ENCODE results near the gene PTPRT.
"Not testable (repeated sequence)": the region's sequence is repeated elsewhere in the genome, so short reads cannot be mapped to it uniquely, and the experiment has no call there.

The PTPRT gene

DNA sequence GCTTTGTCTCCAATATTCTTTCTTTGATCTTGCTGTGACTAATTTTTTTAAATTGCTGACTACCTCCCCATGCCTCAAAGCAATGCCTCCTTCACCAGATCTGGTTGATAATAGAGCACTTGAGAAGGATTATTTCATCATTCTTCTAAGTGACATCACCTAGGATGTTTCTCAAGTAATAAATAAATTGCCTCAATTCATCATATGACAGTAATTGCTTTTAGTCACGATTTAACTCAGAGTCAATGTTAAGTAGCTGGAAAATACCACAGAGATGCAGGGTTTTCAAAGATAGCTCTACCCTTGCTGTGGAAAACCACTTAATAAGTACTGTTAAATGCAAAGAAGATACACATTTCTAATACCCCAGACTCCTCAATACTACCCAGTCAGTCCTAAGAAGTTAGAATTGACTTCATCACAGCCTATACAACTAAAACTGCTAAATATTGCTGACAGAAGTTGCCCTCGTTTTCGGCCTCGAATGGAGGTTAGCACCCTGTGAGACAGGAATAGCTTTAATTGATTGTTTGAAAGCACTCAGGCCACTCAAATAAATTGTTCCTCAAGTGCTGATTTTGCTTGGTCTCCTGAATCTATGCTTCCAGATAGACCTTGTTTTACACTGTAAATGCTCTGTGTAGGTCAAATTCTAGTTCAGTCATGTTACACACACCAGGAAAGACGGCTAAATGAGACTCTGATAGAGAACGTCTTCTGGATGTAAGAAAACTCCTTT is 931.0 kb downstream of the PTPRT start:
- DNase-seq: no peak

DNA sequence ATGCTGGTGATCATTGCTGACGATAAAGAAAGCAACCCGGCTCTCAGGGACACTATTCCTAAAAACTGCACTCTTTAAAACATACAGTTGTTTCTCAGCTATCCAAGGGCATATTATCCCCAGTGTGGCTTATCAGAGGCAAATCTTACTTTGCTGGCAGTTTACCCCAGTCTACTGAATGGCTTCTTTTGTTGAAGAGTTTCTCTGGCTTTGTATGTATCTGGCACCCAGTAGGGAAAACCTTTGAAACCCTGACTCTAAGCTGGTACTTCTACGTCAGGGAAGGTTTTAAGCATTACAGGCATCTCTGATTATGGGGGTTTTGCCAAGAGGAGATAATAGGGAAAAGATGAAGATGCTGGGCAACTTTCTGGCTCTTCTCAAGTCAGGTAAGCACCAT is 933.9 kb downstream of the PTPRT start:
- DNase-seq: no peak

DNA sequence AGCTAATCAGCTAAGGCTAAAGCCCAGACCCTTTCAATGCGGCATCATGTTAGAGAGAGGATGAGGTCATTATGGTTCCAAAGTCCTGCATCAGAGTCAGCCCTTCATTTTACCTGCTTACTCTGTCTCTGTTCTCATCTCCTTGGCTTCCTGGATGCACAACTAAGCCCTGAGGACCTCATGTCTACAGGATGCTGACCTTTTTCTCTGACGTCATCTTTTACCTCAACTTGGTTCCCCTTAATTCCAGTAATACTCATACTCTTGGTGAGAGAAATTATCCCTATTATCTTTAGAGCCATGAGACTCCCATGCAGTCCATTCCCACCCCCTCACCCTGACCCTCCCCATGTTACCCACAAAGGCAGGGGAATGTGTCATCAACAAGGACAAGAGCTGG is 935.0 kb downstream of the PTPRT start:
- DNase-seq: no peak

DNA sequence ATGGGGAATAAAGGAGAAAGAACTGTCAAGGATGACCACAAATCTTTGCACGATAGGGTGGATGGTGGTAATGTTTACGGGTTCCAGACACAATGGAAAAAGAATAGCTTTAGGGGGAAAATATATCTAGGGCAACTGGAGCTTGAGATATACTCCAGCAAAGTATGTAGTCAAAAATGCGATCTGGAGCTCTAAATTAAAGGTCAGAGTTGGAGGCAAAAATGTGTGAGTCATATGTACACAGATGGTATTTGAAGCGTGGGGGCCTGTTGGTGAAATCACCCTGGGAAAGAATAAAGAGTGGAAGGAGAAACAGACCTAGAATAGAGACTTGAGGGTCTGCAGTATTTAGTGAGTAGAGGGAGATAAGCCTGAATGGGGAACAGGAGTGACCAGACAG is 937.6 kb downstream of the PTPRT start:
- no peak for DNase-seq

DNA sequence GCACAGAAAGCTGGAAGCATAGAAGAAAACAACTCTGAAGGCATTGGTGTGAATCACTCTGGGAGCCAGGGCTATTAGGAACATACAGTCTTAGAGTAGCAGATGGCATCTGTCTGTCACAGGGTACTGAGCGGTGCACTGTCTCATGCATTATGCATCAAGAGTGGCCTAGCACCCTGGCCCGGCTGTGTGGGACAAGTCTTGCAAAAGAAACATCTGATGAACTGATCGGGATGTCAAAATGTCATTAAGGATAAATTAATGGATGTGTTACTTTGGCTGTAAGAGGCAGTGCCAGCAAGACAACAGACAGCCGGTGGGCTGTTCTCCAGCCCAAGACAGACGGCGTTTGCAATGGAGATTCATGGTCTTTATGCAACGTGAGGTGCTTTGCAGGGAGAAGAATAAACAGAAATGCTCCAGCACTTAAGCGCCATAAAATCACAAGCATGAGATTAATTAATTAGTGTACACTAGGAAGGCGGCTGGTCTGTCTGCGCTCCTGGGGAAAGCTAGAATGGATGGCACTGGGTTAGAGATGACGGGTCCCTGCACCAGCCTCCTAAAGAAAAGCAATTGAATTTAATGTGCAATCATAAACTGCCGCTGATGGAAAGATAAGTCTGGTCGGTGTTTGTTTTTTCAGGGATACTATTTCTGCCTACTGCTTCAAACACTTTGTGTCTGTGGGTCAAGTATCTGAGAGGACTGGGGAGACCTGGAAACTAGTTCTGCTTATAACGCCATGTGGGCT is 970.9 kb downstream of the PTPRT start:
- no peak for DNase-seq

DNA sequence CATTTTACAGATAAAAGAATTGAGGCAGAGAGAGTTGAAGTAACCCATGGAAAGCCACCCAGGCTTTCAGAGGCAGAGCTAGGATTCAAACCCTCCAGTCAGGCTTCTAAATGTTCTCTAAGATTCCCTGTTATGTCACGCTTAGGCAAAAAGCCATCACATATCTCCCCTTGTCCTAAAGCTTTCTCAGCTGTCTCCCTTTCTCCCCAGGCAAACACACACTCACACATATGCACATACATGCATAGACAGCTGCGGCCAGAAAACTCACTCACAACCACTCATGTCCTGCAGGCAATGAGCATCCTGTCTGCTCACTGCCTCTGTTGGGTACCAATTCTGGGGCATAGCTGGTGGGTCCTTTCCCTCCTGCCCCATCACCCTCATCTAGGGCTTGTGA is 975.6 kb downstream of the PTPRT start:
- no peak for DNase-seq

DNA sequence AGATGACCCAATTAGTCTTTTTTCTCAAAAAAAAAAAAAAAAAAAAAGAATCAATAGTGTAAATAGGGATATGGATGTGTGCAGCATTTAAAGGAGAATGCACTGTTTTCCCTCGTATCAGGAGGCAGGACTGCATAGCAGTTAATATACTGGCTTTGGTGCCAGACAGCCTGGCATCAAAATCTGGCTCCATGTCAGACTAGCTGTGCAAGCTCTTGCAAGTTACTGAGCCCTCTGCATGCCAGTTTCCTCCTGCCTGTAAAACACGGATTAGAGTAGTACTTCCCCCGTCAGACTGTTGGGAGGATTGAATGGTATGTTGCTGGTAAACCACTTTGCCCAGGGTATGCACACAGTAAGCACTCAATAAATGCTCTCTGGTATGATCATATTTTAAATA is 977.3 kb downstream of the PTPRT start:
- DNase-seq: no peak

DNA sequence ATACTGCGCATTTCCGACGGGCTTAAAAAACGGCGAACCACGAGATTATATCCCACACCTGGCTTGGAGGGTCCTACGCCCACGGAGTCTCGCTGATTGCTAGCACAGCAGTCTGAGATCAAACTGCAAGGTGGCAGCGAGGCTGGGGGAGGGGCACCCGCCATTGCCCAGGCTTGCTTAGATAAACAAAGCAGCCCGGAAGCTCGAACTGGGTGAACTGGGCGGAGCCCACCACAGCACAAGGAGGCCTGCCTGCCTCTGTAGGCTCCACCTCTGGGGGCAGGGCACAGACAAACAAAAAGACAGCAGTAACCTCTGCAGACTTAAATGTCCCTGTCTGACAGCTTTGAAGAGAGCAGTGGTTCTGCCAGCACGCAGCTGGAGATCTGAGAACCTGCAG is 983.1 kb downstream of the PTPRT start:
- DNase-seq: not testable (repeated sequence)

DNA sequence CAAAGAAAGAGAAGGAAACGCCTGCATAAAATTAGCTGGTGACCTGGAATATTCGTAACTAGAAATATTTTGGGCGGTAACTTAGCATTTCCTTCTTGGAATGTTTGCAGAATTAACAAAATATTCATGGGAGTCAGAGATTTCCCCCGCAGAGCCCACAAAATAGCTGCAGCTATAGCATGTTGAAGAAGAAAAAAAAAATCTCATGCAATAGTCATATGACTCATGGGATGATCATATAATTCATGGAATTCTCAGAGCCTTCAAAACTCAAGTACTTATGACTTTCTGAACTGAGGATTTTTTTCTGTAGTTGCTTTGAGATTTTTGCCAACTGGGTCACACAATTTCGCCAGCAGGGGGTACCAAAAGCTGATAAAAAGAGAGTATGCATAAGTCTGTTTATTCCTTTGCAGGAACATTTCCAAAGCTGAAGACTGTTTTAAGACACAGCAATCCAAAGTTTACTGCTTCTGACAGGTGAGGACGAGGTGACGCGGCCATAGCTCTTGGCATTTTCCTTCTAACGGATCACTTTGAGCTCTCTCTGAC is 985.5 kb downstream of the PTPRT start:
- DNase-seq: no peak

DNA sequence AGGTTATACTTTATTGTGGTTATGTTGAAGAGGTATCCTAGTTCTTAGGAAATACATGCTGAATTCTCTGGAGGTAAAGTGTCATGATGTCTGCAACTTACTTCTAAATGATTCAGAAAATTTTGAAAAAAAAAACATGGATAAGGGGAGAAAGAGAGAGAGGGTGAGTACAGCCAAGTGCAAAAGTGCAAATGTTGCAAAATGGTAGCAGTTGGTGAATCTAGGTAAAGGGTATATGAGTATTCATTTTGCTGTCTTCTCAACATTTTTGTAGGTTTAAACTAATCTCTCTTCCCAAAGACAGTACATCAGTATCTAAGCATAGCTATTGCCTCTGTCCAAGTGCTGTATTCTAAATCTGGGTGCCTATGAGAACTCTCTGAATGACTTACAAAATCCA is 992.1 kb downstream of the PTPRT start:
- DNase-seq: no peak

DNA sequence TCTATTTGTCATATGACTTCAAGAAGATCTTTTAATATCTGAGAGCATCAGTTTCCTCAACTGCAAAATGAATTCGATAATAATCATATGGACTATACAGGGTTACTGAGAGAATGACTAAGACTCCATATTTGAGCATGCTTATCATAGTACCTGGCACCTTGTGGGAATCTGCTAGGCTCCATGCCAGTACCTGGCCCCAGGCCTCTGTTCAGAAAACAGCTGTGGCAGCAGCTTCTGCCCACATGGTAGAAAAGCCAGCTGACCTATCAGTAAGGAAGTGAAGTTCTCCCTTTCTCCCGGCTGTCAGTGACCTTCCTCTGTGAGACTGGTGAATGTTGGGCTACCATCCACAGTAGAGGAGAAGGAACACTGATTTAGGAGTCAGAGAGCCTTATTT is 996.6 kb downstream of the PTPRT start:
- no peak for DNase-seq

DNA sequence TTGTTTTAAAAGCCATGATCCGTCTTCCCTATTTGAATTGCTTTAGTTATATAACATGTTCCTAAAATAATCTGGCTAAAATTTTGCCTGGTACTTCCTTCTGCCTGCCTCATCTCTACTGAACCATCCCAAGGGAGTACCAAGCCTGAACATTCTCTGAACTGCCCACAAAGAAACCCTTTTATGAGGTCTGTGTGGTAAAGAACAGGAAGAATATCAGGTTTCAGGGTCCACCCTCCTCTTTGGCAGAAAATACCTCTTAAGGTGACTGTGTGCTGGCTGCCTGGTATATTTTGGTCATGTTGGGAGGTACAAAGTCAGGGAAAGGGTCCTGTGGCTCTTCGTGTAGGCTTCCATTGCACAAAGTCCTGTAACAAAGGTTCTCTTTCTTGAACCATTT is 997.4 kb downstream of the PTPRT start:
- no peak for DNase-seq

DNA sequence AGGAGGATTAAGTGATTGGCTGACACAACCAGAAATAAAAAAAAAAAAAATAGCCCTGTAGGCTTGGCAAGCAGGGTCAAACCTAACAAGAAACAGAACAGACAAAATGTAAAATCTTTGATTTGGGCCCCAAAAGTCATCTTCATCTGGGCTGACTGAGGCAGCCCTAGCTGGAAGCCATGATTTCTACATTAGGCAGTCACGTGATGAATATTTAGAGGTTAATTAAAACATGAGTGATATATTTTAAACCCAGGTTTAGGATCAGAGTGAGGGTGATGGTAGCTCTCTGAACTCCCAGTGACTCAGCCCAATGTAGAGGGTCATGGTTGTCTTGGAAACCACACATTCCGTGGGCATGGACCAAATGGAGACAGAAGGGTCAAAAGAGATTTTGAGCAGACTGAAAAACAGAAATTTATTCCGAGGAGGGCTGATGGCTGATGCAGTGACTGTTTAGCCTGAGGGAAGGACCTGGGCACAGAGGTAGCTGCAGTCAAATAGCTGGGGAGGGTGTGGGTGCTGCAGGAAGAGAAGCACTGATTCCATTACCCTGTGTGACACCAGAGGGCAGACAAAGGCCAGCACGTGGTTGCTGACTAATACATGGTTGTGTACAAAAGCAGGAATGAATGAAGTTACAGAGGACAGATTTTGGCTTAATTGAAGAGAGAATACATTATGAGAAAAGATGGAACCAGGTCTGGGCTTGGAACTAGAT is 998.4 kb downstream of the PTPRT start:
- DNase-seq: no peak

DNA sequence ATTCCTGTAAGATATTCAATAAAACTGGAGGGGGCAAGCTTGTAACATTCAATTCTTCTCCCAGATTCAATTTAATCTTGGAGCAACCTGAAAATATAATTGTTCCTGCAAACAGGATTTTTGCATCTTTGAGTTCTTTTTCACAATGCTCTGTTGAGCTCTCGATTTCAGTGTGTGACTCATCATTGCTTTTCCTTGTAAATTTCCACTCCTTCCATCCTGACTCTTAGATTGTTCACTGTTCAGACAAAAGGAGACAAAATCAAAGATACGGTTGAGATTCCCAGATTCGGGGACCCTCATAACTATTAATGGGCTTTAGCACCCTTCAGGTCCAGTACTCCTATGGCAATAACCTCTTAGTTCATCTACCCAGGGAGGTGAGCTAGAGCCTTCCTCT is 999.6 kb downstream of the PTPRT start:
- DNase-seq: no peak

DNA sequence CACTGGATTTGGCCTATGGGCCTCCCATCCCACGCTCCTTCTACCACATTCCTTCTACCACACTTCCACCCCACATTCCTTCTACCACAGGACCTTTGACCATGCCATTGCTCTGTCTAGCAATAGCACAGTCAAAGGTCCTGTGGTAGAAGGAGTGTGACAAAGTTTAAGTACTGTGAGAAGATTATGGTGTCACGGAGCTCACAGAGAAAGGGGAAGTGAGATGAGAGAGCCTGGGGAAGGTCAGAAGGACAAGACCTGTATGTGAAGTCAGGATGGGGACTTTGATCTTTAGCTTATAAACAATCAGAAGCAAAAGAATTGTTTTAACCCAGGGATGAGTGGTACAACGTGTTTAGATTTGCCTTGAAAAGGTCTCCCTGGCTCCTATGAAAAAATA is 1003.4 kb downstream of the PTPRT start:
- DNase-seq: no peak

DNA sequence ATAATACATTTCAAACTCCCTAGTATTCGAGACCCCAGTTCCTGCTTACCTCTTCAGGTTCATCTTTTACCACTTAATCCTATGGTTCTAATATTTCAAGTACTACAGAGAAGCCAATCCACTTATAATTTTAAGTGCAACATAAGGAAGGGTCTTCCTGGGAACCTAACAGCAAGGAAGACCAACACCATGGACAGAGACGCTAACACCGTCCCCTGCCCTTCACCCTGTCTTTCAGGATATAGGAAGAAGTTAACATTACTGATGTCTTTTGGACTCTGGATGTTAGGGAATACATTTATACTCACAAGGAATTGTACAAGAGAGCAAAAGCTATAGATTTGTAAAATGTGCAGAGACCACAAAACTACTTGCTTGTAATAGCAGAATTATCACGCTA is 1006.6 kb downstream of the PTPRT start:
- no peak for DNase-seq

DNA sequence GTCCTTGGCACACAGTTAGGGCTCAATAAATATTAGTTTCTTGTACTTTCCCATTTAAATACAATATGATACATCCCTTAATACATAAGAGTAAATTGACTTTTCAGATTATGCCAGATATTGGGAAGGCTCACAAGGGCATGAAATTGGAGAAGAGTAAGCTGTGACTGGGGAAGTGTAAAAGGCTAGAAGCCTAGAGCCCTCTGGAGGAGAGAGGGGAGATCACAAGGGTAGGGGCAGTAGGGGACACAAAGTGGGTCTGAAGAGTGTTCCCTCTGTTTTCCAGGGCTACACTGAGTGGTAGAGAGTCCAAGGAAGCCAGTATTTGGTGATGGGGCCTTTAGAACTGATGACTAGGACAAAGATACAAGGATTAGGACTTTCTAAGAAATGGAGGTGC is 1008.6 kb downstream of the PTPRT start:
- DNase-seq: no peak

DNA sequence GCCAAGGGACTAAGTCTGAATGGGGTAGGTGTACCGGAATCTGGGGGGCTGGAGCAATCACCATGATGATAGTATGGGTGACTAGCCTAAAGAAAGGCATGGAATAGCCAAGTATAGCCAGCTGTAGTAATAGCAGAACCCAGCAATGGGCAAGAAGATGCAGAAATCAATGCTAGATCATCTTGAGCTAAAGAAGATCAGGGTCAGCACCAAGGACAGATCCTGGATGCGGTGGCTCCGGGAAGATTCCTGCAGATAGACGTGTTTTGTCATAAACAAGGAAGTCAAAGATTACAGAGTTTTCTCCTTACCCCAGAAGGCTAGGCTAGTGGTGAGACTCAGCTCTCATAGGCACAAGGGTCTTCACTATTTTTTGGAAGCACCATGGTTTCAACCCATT is 1009.9 kb downstream of the PTPRT start:
- DNase-seq: no peak

DNA sequence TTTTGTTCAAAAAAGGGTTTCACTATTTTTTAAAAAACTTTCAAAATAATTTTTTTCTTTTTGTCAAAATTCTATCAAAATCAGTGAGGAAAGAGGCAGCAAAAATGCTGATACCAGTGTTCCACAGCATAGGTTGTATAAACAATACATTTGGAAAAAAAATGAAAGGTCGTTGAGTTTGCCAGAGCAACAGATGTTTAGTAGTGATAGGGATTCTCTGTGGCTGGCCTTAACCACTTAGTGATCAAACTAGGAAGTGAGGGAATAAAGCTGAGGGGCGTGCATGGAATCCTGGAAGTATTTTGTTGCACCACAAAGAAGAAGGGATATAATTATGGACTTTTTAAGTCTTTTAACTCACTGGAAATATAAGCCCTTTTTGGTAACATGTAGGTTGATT is 1016.3 kb downstream of the PTPRT start:
- no peak for DNase-seq

DNA sequence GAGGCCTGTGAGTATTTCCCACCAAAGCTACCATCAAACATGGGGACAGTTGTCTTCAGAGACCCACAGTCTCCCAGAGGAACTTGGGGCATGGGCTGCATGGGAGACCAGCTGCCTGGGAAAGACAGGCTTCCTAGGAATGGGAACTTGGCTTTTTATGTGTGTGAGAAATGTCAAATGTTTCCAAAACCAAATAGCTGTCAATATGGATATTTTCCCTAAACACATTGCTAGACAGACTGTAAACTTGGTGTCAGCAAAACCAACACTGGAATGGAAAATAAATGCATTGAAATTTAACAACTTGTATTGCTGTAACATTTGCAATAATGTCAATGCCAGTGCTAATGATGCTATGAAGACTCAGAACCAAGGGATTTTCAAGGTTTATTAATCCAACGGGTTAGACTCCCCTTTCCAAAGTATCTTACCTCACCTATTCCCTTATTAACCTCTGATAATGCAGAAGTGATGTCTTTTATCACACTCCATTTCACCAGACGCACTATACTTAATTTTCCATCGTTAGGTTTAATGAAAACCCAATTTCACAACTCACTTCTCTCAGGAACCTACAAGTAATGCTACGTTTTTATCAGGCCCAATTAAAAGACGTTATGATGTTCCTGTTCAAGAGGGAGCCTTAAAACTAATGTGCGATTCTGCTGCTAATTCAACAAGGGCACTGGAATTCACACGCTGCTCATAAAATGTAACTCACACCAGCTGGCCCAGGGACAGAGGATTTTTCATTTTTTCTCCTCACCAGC is 1025.4 kb downstream of the PTPRT start:
- no peak for DNase-seq

DNA sequence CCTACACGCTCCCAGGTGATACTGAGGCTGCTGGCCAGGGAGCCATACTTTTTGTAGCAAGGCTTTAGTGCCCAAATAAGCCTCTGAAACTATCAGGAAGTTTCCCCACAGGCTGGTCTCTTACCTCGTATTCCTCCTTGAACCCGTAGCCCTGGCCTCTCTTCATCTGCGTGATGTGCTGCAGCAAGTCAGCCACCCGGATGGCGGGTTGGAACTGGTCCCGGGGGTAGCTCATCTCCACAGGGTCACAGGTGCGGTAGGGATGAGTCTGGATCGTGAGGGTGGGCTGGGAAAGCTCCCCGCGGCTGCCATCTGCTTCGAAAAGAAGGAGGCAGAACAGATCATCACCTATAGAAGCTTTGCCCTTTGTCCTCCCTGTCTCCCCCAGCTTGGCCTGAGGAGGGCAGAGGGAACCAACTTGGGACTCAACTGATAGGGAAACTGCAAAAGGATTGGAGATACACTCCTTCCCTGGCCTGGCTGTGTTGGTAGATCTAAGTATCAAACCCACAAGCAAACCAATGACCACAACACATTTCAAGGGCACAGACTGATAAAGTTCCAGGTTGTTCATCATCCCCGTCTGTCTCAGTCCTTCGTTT is 1028.4 kb downstream of the PTPRT start:
- DNase-seq: no peak

DNA sequence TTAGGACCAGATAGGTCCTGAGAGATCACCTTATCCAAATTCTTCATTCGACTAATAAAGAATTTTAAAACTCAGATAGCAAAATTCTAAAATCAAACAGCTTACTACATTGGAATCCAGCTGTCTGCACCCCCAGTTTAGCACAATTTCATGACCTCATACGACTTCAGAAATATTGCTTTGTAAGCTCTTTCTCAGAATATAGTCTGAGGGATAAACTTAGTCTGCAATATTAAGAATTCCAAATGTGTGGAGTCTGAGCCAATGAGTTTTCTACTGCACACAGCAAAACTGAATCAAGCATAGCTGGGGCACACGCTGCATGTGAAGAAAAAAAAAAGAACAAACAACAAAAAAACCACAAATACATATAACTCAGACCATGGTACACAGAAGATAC is 1029.9 kb downstream of the PTPRT start:
- DNase-seq: no peak

DNA sequence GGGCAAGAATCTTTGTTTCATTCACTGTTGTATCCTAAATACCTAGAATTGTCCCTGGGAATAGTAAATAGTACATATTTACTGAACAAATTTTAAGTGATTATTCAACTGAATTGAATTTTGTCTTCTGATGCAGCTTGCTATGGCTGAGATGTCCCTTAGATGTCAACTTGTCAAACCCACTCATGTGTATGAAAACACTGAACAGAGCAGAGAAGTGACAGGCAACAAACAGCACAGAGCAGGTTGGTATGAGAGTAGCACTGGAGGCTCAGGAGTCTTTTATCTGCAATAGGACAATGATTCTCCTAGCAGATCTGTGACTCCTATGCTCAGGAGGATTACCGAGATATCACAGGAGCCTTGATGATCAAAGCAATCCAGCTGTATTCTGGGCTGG is 1031.4 kb downstream of the PTPRT start:
- no peak for DNase-seq

Data from activated CD8-positive, alpha-beta memory T cell treated with anti-CD3 and anti-CD28 coated beads, Interleukin-2, amount 50 U/mL, for 48 hours (primary cell).